ENCODE results near the gene DARS1.

Gene DARS1

GRCh38 chr2:136015699-136016098 lies 30.3 kb upstream of the DARS1 start:
- DNase-seq = no peak

DNA sequence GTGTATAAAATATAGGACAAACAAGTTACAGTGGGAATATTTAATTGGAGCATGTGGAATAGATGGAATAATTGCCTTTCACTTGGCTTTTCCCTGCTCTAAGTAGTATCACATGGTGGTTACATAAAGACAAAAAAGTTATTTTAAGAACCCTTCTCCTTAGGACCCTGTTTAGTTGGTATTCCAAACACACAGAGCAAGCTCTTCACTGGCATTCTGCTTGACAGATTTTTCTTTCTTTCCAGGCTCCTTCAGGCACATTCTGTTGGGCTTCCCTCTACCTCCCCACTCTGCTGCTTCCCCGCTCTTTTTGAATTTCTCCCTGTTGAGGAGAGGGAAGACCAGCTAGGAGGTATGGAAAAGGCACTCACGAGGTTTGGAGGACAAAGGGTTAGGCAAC lies 29.0 kb upstream of the DARS1 start:
- DNase-seq = no peak

GRCh38 chr2:136013955-136014354 lies 28.5 kb upstream of the DARS1 start:
- no peak for DNase-seq

DNA sequence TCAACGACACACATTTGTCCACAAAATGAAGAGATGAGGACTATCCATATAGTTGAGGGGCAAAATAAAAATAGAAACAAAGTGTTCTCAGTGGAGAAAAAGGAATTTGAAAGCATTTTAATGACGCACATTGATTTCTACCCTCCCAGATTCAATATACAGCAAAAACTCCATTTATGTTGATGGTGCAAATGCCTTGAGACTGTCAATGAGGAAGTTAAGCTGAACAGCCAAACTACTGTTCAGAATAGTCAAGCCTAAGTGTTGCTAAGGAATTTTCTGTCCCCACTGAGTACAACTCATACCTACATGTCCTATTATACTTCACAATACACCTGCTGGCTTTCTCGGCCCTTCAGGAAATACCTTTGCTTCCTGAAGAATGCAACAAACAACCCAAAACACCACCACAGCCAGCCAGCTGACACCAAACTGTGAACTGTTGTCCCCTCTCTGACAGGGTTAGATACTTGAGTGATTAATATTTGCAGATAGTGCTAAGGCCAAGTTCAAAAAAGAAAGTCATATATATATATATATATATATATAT lies 27.8 kb upstream of the DARS1 start:
- DNase-seq = no peak

DNA sequence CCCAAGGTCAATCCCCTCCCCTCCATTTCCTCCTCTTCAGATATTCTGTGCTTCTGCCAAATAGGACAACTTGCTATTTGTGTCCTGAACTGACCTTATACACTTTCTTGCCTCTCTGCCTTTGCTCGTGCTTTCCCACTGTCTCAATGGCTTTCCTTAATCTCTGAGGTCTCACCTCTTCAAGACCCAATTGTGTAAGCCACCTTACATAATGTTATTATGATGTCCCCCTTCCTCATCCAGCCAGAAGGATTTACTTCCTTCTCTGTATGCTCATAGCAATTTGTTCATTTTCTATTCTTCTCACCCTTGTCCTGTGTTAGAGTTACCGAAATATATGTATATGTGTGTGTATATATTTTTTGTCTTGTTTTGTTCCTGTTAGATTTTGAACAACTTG lies 26.9 kb upstream of the DARS1 start:
- no peak for DNase-seq

DNA sequence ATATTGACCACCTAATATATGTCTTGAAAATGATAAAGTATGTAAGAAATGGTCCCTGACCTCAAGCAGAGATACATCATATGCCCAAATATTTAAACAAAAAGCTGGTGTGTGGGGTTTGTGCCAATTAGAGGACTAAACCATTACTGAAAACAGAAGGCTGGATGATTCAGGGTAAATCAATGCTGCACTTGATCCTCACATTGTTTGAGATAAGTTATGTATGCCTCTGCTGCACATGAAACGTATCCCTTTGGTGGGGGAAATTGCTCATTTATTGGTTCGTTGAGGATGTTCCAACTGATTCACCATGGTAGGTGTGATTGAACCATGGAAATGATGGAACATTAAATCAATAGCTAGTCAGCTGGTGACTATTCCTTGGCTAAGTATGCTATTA lies 24.7 kb upstream of the DARS1 start:
- no peak for DNase-seq

- DNase-seq = no peak
Measured at GRCh38 chr2:136008205-136008865, 22.9 kb upstream of the DARS1 start.

- no peak for DNase-seq
Measured at GRCh38 chr2:136006658-136007057, 21.2 kb upstream of the DARS1 start.

- DNase-seq = no peak
Measured at GRCh38 chr2:136005462-136006196, 20.2 kb upstream of the DARS1 start.

GRCh38 chr2:136004965-136005364 lies 19.5 kb upstream of the DARS1 start:
- DNase-seq = no peak

DNA sequence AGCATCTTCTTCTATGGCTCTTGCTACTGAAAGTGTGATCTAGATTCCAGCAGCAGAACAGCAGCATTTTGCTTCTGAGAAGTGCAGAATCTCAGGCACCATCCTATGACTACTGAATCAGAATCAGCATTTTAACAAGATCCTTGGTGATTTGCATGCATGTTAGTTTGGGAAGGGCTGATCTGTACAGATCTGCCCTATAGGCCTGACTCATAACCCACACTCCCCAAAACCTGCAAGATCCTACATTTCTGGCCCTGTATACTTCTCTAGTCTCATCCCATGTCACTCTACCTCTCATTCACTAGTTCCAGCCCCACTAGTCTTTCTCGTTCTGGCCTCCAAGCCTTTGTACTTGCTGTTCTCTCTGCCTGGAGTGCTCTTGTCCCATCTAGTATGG lies 15.7 kb upstream of the DARS1 start:
- DNase-seq = no peak

DNA sequence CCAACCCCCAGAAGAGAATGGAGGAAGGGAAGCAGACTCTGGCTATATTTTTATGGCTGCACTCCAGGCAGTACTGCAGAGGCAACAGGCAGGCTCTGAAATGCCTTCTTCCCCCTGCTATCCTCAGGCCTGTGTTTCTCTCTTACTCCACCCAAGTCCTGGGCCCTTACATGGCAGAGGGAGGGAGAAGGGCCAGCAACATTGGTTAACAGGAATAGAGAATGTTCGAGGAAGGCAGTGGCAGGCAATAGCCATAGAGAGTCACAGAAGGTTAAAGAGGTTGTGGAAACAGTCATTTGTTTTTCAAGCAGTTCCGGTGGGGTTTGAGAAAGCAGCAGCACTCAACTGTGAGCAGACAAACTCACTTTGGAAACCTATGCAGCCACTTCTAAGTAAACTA lies 15.1 kb upstream of the DARS1 start:
- DNase-seq = no peak

DNA sequence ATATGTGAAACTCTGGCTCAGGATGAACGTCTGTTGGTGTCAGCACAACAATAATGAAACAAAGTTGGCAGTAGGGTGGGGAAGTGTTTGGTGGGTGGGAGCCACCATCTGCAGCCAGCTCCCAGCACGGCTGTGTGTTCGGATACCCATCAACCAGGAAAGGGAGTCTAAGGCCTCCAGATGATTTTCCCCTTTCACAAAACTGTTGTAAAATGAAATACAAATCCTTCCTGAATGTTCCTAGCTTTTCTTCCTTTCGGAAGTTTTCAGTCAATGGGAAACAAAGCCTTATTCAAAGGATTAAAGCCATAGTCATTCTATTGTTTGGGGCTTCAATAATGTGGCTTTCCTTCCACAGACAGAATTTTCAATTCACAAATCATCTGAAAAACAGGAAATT lies 14.5 kb upstream of the DARS1 start:
- DNase-seq = no peak

- DNase-seq = no peak
Measured at GRCh38 chr2:135998879-135999278, 13.5 kb upstream of the DARS1 start.

GRCh38 chr2:135997380-135997779 lies 12.0 kb upstream of the DARS1 start:
- DNase-seq = no peak

DNA sequence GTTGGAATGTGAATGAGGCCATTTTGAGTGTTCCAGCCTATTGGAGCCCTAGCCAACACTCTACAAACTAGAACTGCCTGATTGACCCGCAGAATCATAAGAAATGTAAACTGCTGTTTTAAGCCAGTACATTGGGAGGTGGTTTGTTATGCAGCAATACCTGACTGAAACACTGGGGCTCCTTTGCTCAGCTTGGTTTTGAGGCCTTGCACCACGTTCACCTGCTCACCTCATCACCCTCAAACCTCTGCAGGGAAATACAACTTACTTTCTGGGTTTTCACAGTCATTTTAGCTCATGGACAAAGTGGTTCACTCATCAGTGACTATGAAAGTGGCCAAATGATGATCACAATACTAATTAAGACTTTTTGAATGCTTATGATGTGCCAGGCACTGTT lies 10.9 kb upstream of the DARS1 start:
- no peak for DNase-seq

GRCh38 chr2:135994281-135994680 lies 8.9 kb upstream of the DARS1 start:
- DNase-seq = no peak

- no peak for DNase-seq
Measured at GRCh38 chr2:135993421-135993820, 8.0 kb upstream of the DARS1 start.

GRCh38 chr2:135991861-135992260 lies 6.4 kb upstream of the DARS1 start:
- DNase-seq = no peak

- no peak for DNase-seq
Measured at GRCh38 chr2:135987441-135987840, 2.0 kb upstream of the DARS1 start.

- DNase-seq = no peak
Measured at GRCh38 chr2:135986507-135986906, 1.1 kb upstream of the DARS1 start.

DNA sequence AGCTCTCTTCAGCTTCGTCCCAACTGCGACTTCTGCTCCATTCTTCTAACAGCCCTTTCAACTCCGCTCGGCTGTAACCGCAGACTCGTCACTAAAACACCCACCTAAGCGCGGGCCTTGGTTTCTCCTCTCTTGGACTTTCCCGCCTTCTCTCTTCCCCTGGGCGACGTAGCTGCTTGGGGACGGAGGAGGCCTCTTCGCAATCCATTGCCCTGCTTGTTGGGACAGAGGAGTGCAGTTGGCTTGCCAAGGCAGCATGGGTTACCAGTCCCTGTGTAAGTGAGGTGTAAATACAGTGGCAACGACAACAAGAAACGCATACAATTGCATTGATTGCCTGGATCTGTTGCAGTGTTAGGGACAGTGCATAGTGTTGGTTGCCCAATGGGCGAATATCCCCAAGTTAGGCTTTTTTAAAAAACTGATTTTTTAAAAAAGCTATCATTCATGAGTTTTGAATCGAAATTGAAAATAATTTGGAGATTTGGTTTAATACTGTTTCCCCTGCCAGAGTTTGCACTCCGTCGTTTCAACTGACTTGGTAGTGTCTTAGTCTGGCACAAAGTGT lies 484 bp upstream of the DARS1 start:
- no peak for DNase-seq

DNA sequence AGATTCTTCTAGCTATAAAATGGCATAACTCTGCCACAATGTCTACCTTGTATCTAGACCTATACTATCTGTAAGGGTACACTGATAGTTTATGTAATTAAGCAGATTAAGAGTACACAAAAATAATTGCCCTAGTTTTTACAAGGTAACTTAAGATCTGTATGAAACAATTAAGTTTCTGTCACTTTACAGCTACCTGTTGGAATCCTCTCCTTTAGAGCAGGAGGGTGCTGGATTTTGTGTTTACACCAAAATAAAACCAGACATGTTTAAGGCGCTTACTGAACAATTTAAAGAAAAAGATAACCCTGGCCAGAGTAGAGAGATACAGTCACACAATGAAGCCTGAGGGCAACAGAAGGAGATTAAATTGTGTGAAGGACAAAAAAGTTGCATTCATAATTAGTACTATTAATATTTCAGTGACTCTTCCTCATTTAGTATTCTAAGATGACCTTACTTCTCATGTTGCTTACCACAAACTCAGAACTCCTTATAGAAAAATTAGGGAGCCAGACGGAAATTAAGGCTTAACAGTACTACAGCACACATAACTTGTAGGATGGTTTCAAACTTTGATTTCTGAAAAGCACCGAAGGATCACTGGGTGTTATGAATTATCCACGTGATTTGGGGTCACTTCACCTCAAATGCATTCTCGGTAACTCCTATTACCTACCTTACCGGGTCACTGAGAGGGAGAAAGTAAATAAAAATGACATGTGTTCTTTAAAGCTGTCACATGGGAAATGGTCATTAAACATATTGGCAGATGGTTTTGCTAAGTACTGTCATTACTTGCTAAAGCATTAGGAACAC lies 1.0 kb downstream of the DARS1 start:
- DNase-seq = no peak

Measured in NCI-H2081 treated with DMSO at 0.1 percent for 48 hours (cell line).